K562 (cell line): ENCODE measurements around the gene CREB3L1. TPM values are rescaled to one million over a fixed set of nuclear protein-coding genes. Genes with fewer than 3 reads are reported as not detected.

Experiments used
- ARID1B ChIP-seq: fragments of 450-650 bp; IDR thresholded peaks from 2 replicates; pipeline ENCODE4 v1.6.1; 2016; ENCODE audit warnings: antibody characterized with exemption, mild to moderate bottlenecking, inconsistent platforms
- BHLHE40 ChIP-seq: IDR thresholded peaks from 2 replicates; pipeline ENCODE4 v1.6.1; 2011; ENCODE audit warnings: low read length, improper control_type of control experiment
- CEBPB ChIP-seq: fragments of 450-650 bp; IDR thresholded peaks from 2 replicates; pipeline ENCODE4 v1.6.1; 2016; ENCODE audit warnings: missing genetic modification characterization, missing compliant biosample characterization
- CTBP1 ChIP-seq: fragments of 450-650 bp; IDR thresholded peaks from 2 replicates; pipeline ENCODE4 v1.6.1; 2016; ENCODE audit warnings: borderline replicate concordance
- DACH1 ChIP-seq: fragments of 450-650 bp; IDR thresholded peaks from 2 replicates; pipeline ENCODE4 v1.6.1; 2018; ENCODE audit not compliant: partially characterized antibody
- EHMT2 ChIP-seq: fragments of 450-650 bp; IDR thresholded peaks from 2 replicates; pipeline ENCODE4 v1.6.1; 2018; ENCODE audit warnings: antibody characterized with exemption
- HES1 ChIP-seq: fragments of 450-650 bp; IDR thresholded peaks from 2 replicates; pipeline ENCODE4 v1.6.1; 2016; ENCODE audit warnings: low read depth, mild to moderate bottlenecking, moderate library complexity
- IRF9 ChIP-seq: fragments of 450-650 bp; IDR thresholded peaks from 2 replicates; pipeline ENCODE4 v1.6.1; 2016; ENCODE audit warnings: missing biosample characterization, missing genetic modification characterization
- KLF16 ChIP-seq: IDR thresholded peaks from 2 replicates; pipeline ENCODE4 v1.6.1; 2016; ENCODE audit warnings: antibody characterized with exemption
- LCOR ChIP-seq: sonication (generic); formaldehyde crosslinking; IDR thresholded peaks from 2 replicates; pipeline ENCODE4 v1.8.0; 2022; ENCODE audit warnings: mild to moderate bottlenecking, missing genetic modification reagents
- LEF1 ChIP-seq: fragments of 450-650 bp; IDR thresholded peaks from 2 replicates; pipeline ENCODE4 v1.6.1; 2016; ENCODE audit warnings: mild to moderate bottlenecking
- NFE2 ChIP-seq: IDR thresholded peaks from 2 replicates; pipeline ENCODE4 v1.6.1; 2014; ENCODE audit warnings: antibody characterized with exemption, low read depth
- RB1 ChIP-seq: fragments of 450-650 bp; IDR thresholded peaks from 2 replicates; pipeline ENCODE4 v1.6.1; 2017; ENCODE audit warnings: low read depth, mild to moderate bottlenecking
- RCOR1 ChIP-seq, 2 experiments: IDR thresholded peaks; 2 replicates each; pipeline ENCODE4 v1.6.1; 2012; ENCODE audit warnings: low read depth in 2 of 2, low read length in 2 of 2, borderline replicate concordance in 1 of 2, improper control_type of control experiment in 1 of 2
- SMARCA4 ChIP-seq: fragments of 450-650 bp; IDR thresholded peaks from 2 replicates; pipeline ENCODE4 v1.6.1; 2016
- SMARCC2 ChIP-seq: fragments of 450-650 bp; IDR thresholded peaks from 2 replicates; pipeline ENCODE4 v1.6.1; 2017; ENCODE audit warnings: antibody characterized with exemption, moderate library complexity, mild to moderate bottlenecking, low read depth
- SP1 ChIP-seq: sonication (generic); formaldehyde crosslinking; IDR thresholded peaks from 2 replicates; pipeline ENCODE4 v1.8.1; 2022; ENCODE audit warnings: mild to moderate bottlenecking, missing genetic modification reagents
- STAT5A ChIP-seq: IDR thresholded peaks from 2 replicates; pipeline ENCODE4 v1.6.1; 2012; ENCODE audit warnings: low read length, inconsistent platforms, borderline replicate concordance
- STAT6 ChIP-seq: sonication (generic); formaldehyde crosslinking; IDR thresholded peaks from 2 replicates; pipeline ENCODE4 v1.8.1; 2023; ENCODE audit warnings: mild to moderate bottlenecking, missing genetic modification reagents
- TAL1 ChIP-seq: fragments of 450-650 bp; IDR thresholded peaks from 2 replicates; pipeline ENCODE4 v1.6.1; 2016; ENCODE audit warnings: mild to moderate bottlenecking
- ZEB2 ChIP-seq: fragments of 450-650 bp; IDR thresholded peaks from 2 replicates; pipeline ENCODE4 v1.6.1; 2016
- ZFP36 ChIP-seq: fragments of 150-350 bp; IDR thresholded peaks from 2 replicates; pipeline ENCODE4 v1.6.1; 2018; ENCODE audit warnings: low read length, low read depth; ENCODE audit not compliant: partially characterized antibody
- ZHX1 ChIP-seq: fragments of 150-350 bp; conservative IDR thresholded peaks from 2 replicates; pipeline ENCODE4 v1.6.1; 2014; ENCODE audit warnings: low read length
- ZNF133 ChIP-seq: fragments of 250-450 bp; sonication (Bioruptor Pico); IDR thresholded peaks from 2 replicates; pipeline ENCODE4 v1.4.0; 2020; ENCODE audit warnings: mild to moderate bottlenecking
- ZNF696 ChIP-seq: fragments of 250-450 bp; sonication (Bioruptor Pico); conservative IDR thresholded peaks from 2 replicates; pipeline ENCODE4 v1.4.0; 2020; ENCODE audit warnings: mild to moderate bottlenecking, moderate library complexity
- polyA plus RNA-seq, 8 experiments: library from polyadenylated mRNA; depleted of rRNA in 4 of 8; stranded (reverse) in 5 of 8; unstranded in 3 of 8; fragments of >200 nt; fragmentation: Nextera tagmentation in 2 of 8; fragmentation: Illumina TruSeq in 1 of 8; extraction: Ambion mirVana in 2 of 8; extraction: Trizol in 1 of 8; gene quantifications; 2 replicates each; pipeline versions ENCODE4 v1.2.1 to v1.2.3, GENCODE V29; 2011 to 2014; ENCODE audit warnings: inconsistent platforms in 1 of 8, missing spikeins in 1 of 8
- total RNA-seq, 7 experiments: library from RNA; depleted of rRNA in 6 of 7; stranded (reverse); fragments of >200 nt in 6 of 7; fragmentation: Illumina TruSeq in 2 of 7; extraction: Trizol in 2 of 7; gene quantifications; 2 replicates each; pipeline versions ENCODE4 v1.2.1 to v1.2.3, GENCODE V29; 2011 to 2021; ENCODE audit warnings: low replicate concordance in 1 of 7

The CREB3L1 gene
- total and polyA plus RNA-seq, 9 of the 15 experiments (the other 6 are each of a cell fraction or from before 2014, with no cell fraction given), result 1.2 to 27.6 (median 3.7) TPM

- no peak for TF ChIP-seq EHMT2
- peak; percentile 78 for TF ChIP-seq ARID1B
- peak; percentile 13; the same call in 1 of the 2 replicates for TF ChIP-seq RB1
- TF ChIP-seq ZNF133 (CRISPR knock-in tag), result no peak
- TF ChIP-seq STAT6, result no peak
- peak; percentile 77; the same call in 1 of the 2 replicates for TF ChIP-seq SMARCA4
- peak; percentile 9 for TF ChIP-seq DACH1
- TF ChIP-seq TAL1, result peak; percentile 53
- TF ChIP-seq NFE2, result peak; percentile 30; the same call in 1 of the 2 replicates
- TF ChIP-seq IRF9, result peak; percentile 40; the same call in 1 of the 2 replicates
- peak; percentile 38; the same call in 1 of the 2 replicates for TF ChIP-seq LEF1
- peak; percentile 68 for TF ChIP-seq LCOR (CRISPR knock-in tag)
- peak; percentile 62; the same call in 1 of the 2 replicates for TF ChIP-seq SMARCC2
- TF ChIP-seq CTBP1, result peak; percentile 64; the same call in 1 of the 2 replicates
- TF ChIP-seq KLF16, result peak; percentile 85
- no peak for TF ChIP-seq ZHX1
- peak; percentile 52; the same call in 1 of the 2 replicates for TF ChIP-seq SP1 (CRISPR knock-in tag)
- peak; percentile 26 for TF ChIP-seq ZFP36
- TF ChIP-seq RCOR1 (IDR thresholded peaks at IDR 0.05; ENCODE audit: borderline replicate concordance in 1 of 2, low read depth in 2 of 2, low read length in 2 of 2), result peak in 1 of 2 experiments; percentile 96; a peak in 2 of 4 replicates
- peak; percentile 37; the same call in 1 of the 2 replicates for TF ChIP-seq ZEB2
- TF ChIP-seq CEBPB (tag), result peak; percentile 99
- peak; percentile 75 for TF ChIP-seq BHLHE40
- TF ChIP-seq ZNF696 (CRISPR knock-in tag), result no peak
- peak; percentile 59; the same call in 1 of the 2 replicates for TF ChIP-seq STAT5A
- TF ChIP-seq HES1, result peak; percentile 94
Observed at GRCh38 chr11:46336563-46337180, 59.2 kb downstream of the CREB3L1 start (continued).
